Prostate gland (tissue), 2 donors: ENCODE results near the gene NKG7.

Source experiments
- POLR2A ChIP-seq: fragments of 450-650 bp; IDR thresholded peaks from one replicate; pipeline ENCODE4 v1.6.1; 2016; ENCODE audit warnings: antibody characterized with exemption, mild to moderate bottlenecking
- TF ChIP-seq, protein P1 (sequence below), 4 experiments: fragments of 200-600 bp in 2 of 4; fragments of 450-650 bp in 2 of 4; sonication (generic) in 2 of 4; IDR thresholded peaks; 1 replicate in 3 of 4; 2 replicates in 1 of 4; pipeline ENCODE4 v1.5.1; 2016 to 2019; ENCODE audit warnings: antibody characterized with exemption in 4 of 4, mild to moderate bottlenecking in 2 of 4, moderate library complexity in 2 of 4

DNA sequence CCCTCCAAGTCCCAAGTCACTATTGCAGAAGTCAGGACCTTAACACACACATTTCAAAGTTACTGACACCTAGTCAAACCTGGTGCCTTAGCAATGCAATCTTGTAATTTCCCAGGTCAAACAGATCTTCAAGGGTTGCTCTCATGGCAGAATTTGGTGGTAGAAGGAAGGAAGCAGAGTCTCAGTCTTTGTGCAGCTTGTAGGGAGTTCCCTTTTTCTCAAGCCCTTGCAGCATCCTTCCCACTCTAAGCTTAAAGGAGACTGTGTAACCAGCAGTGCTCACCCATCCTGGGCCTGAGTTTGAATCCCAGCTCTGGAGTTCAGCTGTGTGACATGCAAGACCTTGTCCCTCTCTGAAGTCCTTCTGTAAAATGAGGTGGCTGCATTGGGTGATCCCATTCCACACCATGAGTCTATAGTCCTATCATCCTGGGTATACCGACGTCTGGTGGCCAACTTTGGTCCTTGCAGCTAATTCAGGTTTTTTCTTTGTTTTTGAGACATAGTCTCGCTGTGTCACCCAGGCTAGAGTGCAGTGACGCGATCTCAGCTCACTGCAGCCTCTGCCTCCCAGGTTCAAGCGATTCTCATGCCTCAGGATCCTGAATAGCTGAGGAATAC, 35.2 kb upstream of the NKG7 start:
- TF ChIP-seq, protein P1, sequence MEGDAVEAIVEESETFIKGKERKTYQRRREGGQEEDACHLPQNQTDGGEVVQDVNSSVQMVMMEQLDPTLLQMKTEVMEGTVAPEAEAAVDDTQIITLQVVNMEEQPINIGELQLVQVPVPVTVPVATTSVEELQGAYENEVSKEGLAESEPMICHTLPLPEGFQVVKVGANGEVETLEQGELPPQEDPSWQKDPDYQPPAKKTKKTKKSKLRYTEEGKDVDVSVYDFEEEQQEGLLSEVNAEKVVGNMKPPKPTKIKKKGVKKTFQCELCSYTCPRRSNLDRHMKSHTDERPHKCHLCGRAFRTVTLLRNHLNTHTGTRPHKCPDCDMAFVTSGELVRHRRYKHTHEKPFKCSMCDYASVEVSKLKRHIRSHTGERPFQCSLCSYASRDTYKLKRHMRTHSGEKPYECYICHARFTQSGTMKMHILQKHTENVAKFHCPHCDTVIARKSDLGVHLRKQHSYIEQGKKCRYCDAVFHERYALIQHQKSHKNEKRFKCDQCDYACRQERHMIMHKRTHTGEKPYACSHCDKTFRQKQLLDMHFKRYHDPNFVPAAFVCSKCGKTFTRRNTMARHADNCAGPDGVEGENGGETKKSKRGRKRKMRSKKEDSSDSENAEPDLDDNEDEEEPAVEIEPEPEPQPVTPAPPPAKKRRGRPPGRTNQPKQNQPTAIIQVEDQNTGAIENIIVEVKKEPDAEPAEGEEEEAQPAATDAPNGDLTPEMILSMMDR (IDR thresholded peaks at IDR 0.05) = peak in 1 of 4 experiments; percentile 8
- no peak for TF ChIP-seq POLR2A
